ENCODE data around the gene ADAP1. TPM values are rescaled to one million over a fixed set of nuclear protein-coding genes. Genes with fewer than 3 reads are reported as not detected.

The ADAP1 gene
- total and polyA plus RNA-seq, 2 of the 8 experiments (the other 6 are each of a cell fraction or from before 2014, with no cell fraction given) = 5.8 to 6.1 TPM

- TF ChIP-seq, protein P1, sequence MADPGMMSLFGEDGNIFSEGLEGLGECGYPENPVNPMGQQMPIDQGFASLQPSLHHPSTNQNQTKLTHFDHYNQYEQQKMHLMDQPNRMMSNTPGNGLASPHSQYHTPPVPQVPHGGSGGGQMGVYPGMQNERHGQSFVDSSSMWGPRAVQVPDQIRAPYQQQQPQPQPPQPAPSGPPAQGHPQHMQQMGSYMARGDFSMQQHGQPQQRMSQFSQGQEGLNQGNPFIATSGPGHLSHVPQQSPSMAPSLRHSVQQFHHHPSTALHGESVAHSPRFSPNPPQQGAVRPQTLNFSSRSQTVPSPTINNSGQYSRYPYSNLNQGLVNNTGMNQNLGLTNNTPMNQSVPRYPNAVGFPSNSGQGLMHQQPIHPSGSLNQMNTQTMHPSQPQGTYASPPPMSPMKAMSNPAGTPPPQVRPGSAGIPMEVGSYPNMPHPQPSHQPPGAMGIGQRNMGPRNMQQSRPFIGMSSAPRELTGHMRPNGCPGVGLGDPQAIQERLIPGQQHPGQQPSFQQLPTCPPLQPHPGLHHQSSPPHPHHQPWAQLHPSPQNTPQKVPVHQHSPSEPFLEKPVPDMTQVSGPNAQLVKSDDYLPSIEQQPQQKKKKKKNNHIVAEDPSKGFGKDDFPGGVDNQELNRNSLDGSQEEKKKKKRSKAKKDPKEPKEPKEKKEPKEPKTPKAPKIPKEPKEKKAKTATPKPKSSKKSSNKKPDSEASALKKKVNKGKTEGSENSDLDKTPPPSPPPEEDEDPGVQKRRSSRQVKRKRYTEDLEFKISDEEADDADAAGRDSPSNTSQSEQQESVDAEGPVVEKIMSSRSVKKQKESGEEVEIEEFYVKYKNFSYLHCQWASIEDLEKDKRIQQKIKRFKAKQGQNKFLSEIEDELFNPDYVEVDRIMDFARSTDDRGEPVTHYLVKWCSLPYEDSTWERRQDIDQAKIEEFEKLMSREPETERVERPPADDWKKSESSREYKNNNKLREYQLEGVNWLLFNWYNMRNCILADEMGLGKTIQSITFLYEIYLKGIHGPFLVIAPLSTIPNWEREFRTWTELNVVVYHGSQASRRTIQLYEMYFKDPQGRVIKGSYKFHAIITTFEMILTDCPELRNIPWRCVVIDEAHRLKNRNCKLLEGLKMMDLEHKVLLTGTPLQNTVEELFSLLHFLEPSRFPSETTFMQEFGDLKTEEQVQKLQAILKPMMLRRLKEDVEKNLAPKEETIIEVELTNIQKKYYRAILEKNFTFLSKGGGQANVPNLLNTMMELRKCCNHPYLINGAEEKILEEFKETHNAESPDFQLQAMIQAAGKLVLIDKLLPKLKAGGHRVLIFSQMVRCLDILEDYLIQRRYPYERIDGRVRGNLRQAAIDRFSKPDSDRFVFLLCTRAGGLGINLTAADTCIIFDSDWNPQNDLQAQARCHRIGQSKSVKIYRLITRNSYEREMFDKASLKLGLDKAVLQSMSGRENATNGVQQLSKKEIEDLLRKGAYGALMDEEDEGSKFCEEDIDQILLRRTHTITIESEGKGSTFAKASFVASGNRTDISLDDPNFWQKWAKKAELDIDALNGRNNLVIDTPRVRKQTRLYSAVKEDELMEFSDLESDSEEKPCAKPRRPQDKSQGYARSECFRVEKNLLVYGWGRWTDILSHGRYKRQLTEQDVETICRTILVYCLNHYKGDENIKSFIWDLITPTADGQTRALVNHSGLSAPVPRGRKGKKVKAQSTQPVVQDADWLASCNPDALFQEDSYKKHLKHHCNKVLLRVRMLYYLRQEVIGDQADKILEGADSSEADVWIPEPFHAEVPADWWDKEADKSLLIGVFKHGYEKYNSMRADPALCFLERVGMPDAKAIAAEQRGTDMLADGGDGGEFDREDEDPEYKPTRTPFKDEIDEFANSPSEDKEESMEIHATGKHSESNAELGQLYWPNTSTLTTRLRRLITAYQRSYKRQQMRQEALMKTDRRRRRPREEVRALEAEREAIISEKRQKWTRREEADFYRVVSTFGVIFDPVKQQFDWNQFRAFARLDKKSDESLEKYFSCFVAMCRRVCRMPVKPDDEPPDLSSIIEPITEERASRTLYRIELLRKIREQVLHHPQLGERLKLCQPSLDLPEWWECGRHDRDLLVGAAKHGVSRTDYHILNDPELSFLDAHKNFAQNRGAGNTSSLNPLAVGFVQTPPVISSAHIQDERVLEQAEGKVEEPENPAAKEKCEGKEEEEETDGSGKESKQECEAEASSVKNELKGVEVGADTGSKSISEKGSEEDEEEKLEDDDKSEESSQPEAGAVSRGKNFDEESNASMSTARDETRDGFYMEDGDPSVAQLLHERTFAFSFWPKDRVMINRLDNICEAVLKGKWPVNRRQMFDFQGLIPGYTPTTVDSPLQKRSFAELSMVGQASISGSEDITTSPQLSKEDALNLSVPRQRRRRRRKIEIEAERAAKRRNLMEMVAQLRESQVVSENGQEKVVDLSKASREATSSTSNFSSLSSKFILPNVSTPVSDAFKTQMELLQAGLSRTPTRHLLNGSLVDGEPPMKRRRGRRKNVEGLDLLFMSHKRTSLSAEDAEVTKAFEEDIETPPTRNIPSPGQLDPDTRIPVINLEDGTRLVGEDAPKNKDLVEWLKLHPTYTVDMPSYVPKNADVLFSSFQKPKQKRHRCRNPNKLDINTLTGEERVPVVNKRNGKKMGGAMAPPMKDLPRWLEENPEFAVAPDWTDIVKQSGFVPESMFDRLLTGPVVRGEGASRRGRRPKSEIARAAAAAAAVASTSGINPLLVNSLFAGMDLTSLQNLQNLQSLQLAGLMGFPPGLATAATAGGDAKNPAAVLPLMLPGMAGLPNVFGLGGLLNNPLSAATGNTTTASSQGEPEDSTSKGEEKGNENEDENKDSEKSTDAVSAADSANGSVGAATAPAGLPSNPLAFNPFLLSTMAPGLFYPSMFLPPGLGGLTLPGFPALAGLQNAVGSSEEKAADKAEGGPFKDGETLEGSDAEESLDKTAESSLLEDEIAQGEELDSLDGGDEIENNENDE (IDR thresholded peaks at IDR 0.05; ENCODE audit: insufficient replicate concordance, low read length) = no peak
- no peak for TF ChIP-seq EP300 (IDR thresholded peaks at IDR 0.05; ENCODE audit: borderline replicate concordance in 1 of 2, low read depth in 2 of 2, low read length in 2 of 2)
Observed at GRCh38 chr7:939843-940242, 14.6 kb downstream of the ADAP1 start (continued).
